DMS114 treated with DMSO at 0.1 percent for 48 hours (cell line): ENCODE measurements around the gene SLC27A4.

ENCODE experiments used
- DNase-seq: peaks from one replicate; lab custom pipeline; 2025; ENCODE audit not compliant: unreplicated experiment; lab: John Stamatoyannopoulos, UW

Gene SLC27A4

DNA sequence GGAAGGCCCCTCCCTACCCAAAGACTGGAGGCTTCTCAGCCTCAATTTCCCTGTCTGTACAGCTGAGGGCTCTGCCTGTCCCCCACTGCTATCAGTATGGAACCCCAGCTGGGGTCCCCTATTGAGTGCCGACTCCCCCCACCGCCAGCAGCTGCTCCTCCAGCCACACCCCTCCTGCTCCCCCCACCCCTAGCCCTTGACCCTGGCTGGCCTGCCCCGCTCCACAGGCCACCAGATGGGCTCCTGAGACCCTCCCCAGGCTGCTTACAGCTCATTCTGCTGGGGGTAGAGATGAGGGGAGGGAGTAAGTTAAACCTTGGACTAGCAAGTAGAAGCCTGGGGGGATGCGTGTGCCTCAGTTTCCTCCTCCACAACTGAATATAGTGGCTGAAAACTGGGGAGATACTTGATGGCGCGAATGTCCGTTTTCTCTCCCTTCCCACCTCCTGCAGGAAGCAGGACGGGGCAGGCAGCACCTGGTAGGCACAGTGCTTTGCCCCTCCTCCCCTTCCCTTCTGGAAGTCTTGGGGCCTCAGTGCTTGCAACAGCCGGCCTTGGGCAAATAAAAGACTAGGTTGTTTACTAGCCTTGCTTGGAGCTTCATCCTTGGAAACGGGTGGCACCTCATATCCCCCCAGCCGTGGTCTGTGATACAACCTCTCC lies 50.0 kb downstream of the SLC27A4 start:
- no peak for DNase-seq

DNA sequence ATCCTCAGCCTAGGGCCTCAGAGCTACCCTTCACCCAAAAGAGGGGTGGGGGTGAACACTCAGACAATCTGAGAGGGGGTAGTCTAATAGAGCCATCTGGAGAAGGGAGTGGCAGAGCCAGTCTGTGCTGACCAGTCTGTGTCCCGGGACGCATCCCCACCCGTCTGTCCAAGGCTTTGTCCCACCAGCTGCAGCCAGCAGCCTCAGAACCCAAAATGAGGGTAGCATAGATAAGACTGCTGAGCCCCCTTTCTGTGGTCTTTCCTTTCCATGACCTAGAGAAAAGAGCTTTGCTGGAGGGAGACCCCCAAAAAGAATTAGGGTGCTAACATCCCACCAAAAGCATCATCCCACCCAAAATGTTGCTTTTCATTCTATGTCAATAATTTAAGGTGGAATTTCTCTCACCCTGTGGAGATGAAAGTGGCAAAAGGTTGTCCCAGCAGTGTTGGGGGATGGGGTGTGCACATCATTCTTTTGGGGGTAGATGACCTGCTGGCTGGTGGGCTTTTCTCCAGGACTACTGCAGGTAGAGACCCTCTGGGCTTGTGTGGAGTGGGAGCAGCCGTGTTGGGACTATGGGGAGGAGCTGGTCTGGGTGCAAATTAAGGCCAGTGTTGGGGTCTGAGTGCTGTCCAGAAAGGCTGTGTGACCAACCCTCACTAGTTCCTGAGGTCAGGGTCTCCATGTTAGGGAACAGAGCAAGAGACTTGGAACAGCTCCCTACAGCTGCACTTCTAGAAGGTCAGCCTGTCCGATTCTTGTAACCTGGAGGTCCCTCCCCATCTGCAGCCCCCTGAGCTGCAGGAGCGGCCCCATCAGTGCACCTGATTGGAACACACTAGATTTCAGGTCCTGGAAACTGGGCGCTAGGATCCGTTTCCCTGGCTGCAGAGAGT lies 50.7 kb downstream of the SLC27A4 start:
- no peak for DNase-seq

DNA sequence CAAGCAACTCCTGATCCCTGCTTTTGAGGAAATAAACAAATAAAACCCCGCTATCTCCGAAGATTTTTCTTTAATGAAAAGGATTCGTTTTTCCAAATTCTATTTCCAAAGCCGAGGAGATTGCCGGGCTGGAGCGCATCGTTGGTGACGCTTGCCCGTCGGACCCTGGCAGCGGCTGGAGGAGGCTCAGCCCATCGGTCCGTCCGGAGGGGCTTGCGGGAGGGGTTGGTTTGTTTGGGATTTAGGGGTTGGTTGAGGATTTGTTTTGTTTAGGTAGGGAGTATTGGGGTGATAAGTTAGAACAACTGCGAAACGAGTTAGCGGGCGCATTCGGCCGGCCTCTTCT lies 51.6 kb downstream of the SLC27A4 start:
- no peak for DNase-seq

GRCh38 chr9:128392302-128393144 lies 52.2 kb downstream of the SLC27A4 start:
- DNase-seq: no peak

DNA sequence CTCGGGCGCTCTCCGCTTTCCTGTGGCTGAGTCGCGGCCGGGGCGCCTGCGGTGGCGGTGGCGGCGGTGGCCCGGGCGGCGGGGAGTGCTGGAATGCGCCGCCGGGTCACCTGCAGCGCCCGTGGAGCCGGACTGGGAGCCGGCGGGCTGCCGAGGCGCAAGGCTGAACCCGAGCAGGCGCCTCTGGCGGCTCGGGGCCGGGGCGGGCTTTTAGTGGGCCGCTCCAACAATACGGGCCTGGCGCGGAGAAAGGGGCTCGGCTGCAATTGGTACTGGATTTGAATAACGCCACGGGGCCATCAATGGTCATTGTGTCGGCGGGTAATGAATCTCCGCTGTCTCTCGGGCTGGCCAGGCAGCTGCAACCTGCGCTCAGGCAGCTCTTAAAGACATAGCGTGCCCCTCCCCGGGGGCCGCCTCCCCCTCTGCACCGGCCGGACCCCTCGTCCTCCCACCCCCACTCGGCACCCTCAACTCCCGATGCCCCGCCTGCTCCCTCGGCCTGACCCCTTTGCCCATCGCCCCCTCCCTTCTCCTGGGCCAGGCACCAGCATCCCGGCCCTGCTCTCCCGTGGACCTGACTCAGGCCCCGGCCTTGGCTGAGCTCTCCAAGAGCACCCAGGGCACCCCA lies 52.9 kb downstream of the SLC27A4 start:
- DNase-seq: no peak

DNA sequence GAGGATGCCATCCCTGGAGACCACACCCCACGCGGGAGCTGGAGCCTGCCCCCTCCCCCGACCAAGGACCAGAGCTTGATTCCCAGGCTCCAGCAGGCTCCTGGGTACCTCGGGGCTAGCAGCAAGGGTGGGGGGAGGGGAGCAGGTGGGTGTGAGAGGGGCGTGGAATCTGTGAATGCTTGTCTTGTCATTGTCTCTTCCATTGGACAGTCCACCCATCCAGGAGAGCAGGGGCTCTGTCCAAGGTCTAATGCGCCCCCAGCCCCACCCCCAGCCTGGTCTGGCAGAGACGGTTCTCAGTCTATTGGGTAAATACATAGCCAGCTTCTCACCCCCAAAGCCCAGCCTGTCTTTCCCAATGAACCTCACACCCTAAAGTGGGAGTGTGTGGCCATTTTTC lies 53.6 kb downstream of the SLC27A4 start:
- DNase-seq: no peak

DNA sequence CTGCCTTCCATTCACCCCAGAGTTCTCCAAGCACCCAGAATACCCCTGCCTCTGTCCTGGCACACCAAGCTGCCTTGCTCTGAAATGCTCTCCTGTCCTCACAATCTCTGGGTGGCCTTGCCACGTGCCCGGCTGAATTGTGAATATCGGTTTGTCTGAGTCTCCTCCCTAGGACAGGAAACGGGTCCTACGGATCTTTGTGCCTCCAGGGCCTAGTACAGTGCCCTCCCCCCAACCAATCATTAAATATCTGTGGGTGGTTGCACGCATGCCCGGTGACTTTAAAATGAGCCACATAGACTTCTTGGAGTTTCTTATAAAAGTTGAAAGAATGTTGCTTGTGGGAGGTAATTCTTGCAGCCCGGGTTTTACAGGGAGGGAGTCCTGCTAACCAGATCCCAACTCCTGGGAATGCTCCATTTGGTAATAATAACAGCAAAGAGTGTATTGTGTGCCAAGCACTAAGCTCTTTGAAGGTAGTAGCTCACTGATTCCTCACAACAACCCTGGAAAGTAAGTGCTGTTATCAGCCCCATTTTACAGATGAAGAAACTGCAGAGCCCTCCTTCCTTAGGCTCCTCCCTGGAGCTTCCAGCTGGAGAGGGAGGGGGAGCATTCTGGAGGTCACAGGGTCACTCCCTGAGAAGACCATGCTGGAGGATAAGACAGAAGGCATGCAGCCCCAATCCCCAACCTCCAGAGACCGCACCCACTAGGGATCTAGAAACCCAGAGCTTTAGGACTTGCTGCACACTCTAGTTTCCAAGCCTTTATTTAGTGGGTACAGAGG lies 54.2 kb downstream of the SLC27A4 start:
- DNase-seq: no peak

- no peak for DNase-seq
Observed at GRCh38 chr9:128396970-128397613, 56.8 kb downstream of the SLC27A4 start.

DNA sequence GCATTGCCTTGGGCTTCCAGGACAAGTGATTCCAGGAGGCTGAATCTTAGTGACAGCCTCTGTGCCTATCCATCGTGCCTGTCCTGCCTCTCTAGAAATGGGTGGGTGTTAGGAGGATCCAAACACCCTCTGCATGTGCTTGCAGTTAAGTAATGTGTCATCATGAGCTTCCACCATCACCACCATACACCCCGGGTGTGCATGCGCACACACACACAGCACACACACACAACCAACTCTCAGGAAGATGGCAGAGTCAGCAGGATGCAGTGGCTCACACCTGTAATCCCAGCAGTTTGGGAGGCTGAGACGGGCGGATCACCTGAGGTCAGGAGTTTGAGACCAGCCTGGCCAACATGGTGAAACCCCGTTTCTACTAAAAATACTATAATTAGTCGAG lies 57.5 kb downstream of the SLC27A4 start:
- no peak for DNase-seq

DNA sequence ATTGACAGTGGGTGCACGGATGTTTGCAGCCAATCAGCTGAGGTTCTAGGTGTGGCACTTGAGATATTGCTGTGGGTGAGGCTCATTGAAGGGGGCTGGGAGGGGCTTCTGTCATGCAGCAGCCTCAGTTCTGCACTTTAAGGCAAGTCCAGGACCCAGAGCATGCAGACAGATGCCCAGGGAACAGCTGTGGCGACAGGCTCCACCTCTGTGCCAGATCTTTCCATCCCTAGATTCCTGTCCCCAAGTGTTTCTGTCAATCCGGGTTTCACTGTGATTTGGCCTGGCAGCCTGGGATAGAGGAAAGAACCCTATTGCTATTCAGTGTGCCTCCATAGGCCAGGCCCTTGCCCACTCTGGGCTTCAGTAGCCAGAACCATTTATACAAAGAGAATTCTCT lies 59.5 kb downstream of the SLC27A4 start:
- DNase-seq: no peak

DNA sequence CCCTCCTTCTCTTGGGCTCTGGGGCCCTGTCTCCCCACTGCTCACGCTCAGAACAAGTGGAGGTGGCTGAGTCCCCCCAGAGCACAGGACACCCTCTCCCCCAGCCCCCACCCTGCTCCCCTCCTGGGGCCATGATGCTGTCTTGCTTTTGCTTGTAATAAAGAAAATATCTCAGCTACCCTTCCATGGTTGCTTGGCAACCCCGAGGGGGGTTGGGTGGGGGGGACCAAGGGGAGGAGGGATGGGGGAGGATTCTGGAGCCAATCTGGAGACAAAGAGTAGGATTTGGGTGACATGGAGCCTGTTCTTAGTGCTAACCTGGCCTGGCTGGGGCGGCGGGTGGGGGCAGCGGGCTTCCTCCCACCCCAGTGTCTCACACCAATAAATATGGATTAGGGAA lies 64.2 kb downstream of the SLC27A4 start:
- DNase-seq: no peak

DNA sequence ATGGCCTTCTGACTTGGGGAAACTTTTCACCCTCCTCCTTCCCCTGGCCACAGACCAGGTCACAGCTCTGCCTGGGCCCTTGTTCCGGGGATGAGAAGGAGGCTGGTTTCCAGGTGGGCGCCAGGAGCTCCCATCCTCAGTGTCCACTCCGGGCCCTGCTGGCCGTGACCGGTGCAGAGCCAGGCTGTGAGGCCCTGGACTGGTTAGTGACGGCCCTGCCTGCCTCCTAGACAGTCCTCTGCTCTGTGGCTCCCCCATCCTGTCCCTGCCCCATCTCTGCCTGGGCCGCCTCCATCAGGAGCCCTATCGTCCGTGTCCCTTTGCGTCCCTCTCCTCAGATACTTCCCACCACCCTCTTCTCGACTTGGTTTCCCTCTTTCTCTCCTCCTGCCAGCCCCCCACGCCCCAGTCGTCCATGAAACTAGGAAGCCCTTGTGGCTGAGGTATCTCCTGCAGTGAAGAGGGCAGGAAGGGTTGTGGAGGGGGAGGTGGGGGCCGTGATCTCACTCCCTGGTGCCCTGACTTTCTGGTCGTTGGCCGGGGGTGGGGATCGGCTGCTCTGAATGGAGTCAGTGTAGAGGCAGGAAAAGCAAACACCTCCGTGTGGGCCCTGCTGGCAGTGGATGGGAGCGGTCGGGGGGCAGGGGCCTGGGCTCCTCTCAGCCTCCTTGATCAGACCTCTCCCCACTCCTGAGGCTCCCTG lies 64.9 kb downstream of the SLC27A4 start:
- no peak for DNase-seq

- DNase-seq: no peak
Observed at GRCh38 chr9:128405780-128406171, 65.4 kb downstream of the SLC27A4 start.

- DNase-seq: no peak
Observed at GRCh38 chr9:128406848-128407391, 66.6 kb downstream of the SLC27A4 start.

GRCh38 chr9:128408963-128409431 lies 68.7 kb downstream of the SLC27A4 start:
- DNase-seq: no peak

DNA sequence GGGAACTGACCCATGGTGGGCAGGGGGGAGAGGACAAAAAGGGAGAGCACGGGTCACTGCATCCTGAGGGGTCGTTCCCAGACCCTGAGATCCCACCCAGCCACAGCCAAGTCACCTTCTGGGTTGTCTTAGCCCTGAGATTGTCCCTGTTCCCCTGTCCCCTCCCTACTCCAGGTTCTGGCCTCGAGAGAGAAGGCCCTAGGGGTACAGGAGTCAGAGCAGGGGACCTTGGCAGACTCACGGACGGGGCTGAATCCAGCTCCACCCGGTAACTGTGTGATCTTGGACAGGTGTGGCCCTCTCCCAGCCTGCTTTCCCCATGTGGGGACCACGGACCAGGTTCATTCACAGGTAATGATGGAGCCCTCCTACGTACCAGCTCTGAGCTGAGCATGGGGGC lies 69.1 kb downstream of the SLC27A4 start:
- DNase-seq: no peak

DNA sequence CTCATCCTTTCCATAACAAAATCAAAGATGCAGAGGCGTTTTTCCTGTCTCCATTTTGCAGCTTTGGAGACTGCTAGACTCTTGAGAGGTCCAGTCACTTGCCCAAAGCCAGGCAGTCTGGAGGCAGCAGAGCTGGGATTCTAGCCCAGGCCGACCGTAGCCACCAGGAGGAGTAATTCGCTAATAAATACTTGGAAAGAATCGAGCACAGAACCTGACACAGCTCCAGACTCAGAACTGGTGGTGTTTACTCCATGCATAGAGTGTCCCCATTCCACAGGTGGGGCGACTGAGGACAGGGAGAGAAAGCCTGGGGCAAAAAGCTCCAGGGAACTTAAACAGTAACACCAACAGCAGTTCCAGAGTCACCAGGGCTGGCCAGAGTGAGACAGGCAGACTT lies 69.7 kb downstream of the SLC27A4 start:
- DNase-seq: no peak
